NCI-H345 (cell line): ENCODE results near the gene PEX26.
"Not testable (repeated sequence)": the region's sequence is repeated elsewhere in the genome, so short reads cannot be mapped to it uniquely, and the experiment has no call there.

Experiments used
- DNase-seq: peaks from one replicate; lab custom pipeline; 2025; lab: John Stamatoyannopoulos, UW

PEX26 gene

DNA sequence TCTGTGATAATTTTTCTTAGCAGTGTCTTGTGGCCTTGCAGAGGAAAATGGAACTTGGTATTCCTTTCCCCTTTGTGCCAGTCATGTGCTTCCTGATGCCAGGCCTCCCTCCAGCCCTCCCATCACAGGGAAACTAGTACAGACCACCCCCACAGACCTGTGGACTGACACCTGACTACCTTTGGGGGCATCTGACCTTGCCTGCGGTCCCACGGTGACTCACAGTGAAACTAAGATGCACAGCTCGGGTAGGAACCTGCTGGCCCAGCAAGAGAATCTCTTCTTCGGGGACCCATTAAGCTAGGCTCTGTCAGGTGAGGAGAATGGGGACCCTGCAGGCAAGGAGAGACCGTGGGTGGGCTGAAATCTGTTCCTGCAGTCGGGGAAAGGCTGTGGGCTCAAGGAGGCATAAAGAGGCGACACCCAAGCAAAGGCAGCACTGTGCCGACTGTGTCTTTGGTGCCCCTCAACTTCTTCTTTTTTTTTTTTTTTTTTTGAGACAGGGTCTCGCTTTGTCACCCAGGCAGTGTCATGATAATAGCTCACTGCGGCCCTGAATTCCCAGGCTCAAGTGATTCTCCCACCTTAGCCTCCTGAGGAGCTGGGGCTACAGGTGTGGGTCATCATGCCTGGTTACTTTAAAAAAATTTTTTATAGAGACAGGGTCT is 20.8 kb upstream of the PEX26 start:
- DNase-seq: no peak

DNA sequence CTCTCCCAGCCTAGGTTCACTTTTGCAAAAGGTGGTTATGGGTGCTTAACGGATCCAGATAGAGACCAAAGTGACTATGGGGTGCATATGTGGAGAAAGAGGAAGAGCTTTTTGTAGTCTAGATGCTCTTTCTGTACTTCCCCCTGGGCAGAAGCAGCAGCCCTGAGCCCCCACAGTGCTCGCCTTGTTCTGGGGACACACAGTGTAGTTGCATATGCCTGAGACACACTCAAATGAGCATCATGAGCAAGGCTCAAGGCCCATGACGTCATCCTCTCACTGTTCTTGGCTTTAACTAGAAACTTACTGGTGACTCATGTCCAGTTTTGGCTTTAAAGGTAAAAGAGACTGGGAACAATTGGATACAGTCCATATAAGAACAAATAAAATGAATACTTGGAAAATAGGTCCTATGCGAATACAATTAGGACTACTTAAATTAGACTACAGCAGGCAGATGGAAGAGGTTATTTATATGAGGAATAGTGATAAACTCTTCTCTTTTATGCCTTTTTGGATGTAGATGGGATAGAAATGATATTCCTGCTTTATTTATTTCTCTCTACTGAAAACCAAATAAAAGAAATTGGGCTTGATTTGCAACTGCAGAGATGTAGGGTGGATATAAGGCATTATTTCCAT is 20.1 kb upstream of the PEX26 start:
- DNase-seq: no peak

DNA sequence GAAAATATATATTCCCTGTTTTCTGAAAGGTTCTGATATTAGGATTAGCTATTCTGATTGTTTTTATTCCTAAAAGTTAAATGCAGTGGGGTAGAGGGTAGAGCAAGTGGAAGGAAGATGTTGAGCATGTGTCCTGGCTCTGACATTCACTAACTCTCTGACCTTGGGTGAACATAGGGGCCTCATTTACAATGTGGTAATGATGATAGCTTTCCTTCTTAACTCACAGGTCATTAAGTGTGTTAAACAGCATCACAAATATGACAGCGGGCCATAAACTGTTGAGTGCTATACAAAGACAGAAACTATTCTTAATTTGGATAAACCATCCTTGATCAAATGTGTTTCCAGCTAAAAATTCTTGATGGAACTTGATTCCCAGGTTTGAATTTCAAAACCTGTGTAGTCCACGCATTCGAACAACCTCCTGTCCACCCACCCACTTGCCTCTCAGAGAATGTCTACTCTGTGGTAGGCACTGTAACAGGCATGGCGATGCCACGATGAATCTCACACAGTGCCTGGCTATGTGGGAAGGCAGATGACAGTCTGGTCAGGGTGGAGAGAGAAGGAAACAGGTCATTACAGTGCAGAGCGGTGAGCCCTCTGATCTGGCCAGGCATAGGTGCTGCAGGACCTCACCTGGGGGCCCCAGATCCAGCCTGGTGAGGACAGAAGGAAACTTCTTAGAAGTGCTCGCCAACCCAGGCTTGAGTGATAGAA is 19.3 kb upstream of the PEX26 start:
- no peak for DNase-seq

DNA sequence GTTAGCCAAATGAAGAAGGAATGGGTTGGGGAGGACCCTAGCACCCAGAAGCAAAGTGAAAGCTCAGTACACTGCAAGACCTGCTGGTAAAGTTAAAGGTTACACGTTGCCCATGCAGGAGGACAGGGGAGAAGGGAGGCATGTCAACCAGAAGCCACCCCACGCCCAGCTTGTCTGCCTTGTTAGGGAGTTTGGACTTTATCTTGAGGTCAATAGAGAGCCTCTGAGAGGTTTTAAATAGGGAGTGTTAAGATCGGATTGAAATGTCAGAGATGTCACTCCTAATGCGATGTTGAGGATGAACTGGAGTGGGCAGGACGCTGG is 18.7 kb upstream of the PEX26 start:
- DNase-seq: no peak

GRCh38 chr22:18059473-18059872 is 18.3 kb upstream of the PEX26 start:
- DNase-seq: no peak

GRCh38 chr22:18059991-18060390 is 17.8 kb upstream of the PEX26 start:
- DNase-seq: no peak

- DNase-seq: no peak
Observed at GRCh38 chr22:18060646-18061620, 16.9 kb upstream of the PEX26 start.

- DNase-seq: no peak
Observed at GRCh38 chr22:18062421-18062820, 15.4 kb upstream of the PEX26 start.

DNA sequence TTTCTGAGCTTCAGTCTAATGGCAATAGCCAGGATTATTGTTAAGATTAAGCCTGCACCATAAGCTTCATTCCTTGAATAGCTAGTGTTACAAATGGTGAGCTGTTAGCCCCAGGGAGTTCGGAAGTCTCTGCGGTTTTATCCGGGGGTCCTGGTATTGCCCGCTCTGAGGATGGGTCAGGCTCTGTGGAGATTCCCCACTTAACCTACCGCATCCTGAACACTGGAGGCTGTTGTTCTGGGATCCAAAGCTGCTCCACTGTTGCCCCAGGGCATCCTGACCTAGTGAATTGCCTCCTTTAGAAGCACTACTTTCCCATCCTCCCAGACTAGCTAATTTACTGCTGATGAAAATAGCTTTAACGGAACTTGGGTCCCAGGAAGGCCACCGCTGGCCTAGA is 14.5 kb upstream of the PEX26 start:
- DNase-seq: no peak

DNA sequence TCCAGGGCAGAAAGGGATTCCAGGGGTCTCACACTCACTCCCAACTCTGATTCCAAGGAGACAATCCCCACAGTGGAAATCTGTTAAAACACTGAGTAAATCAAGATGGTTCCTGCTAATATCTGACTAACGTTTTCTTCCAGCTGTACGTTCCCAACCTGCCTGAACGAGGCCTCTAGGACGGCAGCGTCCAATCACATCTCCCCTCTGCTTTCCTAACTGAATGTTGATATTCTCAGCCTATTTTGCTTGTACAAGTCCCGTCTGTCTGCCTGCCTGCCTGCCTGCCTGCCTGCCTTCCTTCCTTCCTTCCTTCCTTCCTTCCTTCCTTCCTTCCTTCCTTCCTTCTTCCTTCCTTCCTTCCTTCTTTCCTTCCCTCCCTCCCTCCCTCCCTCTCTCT is 14.1 kb upstream of the PEX26 start:
- DNase-seq: not testable (repeated sequence)

GRCh38 chr22:18064636-18065035 is 13.2 kb upstream of the PEX26 start:
- DNase-seq: no peak

DNA sequence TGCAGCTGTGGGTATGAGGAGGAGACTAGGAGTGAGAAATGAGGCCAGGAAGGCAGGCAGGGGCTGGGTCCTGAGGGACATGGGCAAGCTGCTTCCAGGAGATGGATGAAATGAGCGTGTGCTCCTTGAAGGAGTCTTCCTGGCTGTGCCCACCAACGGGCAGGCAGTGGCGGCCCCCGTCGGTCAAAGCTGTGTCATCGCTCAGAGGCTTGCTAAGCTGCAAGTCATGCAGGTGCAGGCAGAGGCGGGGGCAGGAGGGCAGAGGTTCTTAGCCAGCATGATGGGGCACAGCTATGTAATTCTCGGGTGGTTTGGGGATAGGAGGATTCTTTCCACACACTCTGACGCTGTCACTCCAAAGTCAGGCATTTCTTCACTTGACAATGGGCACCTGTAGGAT is 12.5 kb upstream of the PEX26 start:
- DNase-seq: no peak

- DNase-seq: no peak
Observed at GRCh38 chr22:18066181-18066859, 11.5 kb upstream of the PEX26 start.

DNA sequence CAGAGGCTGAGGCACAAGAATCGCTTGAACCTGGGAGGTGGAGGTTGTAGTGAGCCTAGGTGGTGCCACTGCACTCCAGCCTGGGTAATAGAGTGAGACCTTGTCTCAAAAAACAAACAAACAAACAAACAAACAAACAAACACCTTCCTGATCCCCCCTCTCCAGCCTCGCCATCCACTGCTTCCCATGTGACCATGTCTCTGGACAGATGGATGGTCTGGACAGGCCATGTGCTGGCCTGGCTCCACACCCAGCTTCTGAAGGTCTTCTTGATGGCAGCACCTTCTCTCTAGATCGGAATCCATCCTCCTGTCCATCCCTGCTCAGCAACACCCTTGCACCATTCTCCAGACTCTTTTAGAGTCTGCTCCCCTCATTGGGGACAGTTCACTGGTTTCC is 10.7 kb upstream of the PEX26 start:
- no peak for DNase-seq

DNA sequence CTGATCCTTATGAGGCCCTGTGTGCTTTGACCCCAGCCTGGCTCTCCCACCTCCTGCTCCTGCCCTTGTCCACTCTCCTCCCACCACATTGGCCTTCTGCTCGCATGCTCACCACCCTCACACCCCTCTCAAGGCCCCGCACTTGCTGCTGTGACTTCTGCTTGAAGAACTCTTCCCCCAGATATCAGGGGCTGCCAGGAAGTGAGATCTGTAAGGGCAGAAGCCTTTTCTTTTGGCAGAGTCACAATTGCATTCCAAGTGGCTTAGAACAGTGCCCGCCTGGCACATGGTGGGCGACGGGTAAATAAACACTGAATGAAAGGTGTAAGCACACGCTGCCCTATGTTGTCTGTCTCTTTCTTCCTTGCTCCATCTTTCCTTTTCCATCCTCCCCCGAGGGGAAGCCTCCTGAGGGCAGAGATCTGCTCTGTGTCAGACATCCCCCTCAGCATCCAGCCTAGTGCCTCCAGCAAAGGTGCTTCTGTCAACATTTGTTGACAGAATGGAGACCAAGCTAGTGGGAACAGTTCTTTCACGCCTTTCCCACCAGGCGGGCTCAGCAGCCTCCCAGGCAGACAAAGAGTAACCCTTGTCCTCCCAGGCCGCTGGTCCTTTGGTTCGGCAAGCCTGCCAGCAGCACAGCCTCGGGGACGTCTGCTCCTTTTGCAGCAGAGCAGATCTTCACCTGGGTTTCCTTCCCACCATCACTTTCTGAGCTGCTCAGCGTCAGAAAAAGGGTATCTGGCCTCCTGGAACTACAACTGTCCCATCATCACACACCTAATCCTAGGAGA is 10.0 kb upstream of the PEX26 start:
- no peak for DNase-seq

DNA sequence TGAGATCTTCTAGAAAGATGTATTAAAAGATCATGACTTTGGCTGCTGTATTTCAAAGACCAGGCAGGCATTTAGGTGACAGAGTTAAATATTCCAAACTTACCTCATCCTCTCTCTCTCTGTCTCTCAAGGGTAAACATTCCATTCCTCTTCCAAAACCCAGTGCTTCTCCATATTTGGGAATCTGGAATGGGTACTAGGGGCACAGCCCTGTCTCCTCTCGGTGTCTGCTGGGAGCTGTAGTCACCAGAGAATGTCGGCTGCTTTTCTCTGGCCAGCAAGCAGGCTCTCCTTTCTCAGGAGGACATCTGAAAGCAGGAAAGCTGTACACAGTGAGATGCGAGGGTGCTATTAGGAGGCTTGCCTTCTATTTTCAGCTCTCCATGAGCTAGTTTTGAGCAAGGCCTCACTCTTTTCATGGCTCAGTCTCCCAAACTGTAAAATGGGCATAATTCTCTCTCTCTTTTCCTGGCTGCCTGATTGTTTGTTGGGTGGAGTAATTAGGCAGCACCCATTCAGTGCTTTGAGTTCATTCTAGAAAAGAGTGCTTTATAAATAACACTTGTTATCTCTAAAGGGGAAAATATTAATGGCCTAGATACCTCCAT is 9.3 kb upstream of the PEX26 start:
- DNase-seq: no peak

DNA sequence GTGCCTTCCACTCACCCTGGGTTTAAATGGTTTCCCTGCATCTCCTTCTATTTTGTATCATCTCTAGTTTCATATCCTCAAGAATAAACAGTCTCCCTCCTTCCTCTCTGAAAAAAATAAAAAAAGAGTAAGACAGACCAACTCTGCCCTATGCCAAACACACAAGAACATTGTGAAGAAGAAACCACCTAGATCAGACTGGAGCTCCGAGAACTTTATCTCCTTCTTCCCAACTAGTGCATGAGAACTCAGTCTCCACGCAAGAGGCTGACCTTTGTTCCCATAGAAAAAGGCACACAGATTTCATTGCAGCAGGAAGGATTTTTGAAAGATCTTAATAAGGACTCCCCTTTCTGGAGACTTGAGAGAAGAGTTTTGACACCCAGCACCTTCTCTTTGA is 8.7 kb upstream of the PEX26 start:
- DNase-seq: no peak

DNA sequence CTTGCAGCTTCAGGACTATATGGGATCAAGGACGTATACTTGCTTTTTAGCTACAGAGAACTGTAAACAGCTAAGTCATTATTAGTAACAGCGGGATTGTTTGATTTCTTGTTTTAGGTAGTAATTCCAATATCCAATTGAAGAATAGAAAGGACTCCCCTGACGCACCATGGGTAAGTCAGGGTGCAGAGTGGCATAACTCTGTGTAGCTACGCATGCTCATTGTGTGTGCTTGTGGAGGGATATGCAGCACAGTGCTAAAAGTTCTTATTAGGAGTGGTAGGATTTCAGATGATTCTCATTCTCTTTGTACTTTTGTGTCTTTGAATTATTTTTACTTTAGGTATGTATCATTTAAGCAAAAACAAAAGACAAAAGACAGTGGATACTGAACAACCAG is 7.7 kb upstream of the PEX26 start:
- DNase-seq: no peak

DNA sequence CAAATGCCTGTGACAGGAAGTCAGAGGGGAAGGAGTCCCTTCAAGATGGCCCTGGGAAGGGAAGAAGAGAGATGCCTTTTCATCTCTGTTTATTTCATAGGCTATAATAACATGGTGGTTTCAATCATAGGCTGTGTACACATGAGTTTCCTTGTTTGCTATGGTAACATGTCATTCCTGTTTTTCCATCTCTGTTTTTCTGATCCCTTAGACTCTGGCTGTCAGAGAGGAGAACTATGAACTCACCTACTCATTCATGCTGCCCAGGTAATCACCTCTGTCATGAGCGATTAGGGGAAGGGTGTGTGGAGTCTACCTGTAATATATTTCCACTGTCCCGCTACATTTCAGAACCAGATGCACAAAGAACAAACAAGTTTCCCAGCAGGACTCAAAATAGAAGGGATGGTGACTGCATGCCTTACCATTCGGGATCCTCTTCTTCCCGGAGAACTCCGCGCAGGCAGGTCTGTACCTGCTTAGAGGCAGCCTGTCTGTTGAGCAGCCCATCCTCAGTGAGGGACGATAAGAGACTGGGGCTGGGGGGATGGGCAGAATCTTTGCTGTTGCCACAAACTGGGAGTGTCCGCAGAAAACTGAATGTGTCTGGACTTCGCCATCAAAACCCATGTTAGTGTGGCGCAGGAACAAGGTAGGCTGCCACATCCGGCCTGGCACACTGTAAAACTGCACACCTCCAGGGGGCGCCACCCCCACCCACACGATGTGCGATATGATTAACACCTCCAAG is 7.1 kb upstream of the PEX26 start:
- DNase-seq: no peak
